Activated T-helper 2 cell treated with anti-CD3 and anti-CD28 coated beads, Interferon-gamma antibody, Interleukin-2, Interleukin-4, amounts not matched to agents 10 μg/mL and 5 μg/mL and 100 μg/mL, durations not matched to agents 14 hours and 24 hours and 36 hours (primary cell): Measurements from ENCODE around the gene APBB2. TPM values are rescaled to one million over a fixed set of nuclear protein-coding genes. Genes with fewer than 3 reads are reported as not detected.

Experiments used
- DNase-seq: peaks from one replicate; pipeline ENCODE4 v3.0.0; 2021; ENCODE audit warnings: low spot score
- H3K27ac Mint-ChIP-seq: one replicate; pipeline ENCODE4 v1.8.0; 2021; ENCODE audit warnings: mixed read lengths
- H3K27me3 Mint-ChIP-seq: one replicate; pipeline ENCODE4 v1.8.0; 2021; ENCODE audit warnings: low read depth, mixed read lengths
- H3K36me3 Mint-ChIP-seq: one replicate; pipeline ENCODE4 v1.8.0; 2021; ENCODE audit warnings: low read depth, mixed read lengths
- H3K4me1 Mint-ChIP-seq: one replicate; pipeline ENCODE4 v1.8.0; 2021; ENCODE audit warnings: low read depth, mixed read lengths
- H3K4me3 Mint-ChIP-seq: one replicate; pipeline ENCODE4 v1.8.0; 2021; ENCODE audit warnings: low read depth, mild to moderate bottlenecking, moderate library complexity, mixed read lengths
- H3K9me3 Mint-ChIP-seq: one replicate; pipeline ENCODE4 v1.8.0; 2021; ENCODE audit warnings: mixed read lengths
- intact Hi-C: fragments of 100-400 bp; cut with micrococcal nuclease; formaldehyde crosslinking; loops from one replicate; pipeline ENCODE4 v1.15.1; 2023
- total RNA-seq: library from RNA; stranded (reverse); gene quantifications from 2 replicates; pipeline ENCODE4 v1.2.3, GENCODE V29; 2022

The APBB2 gene
- total RNA-seq, 1 donor from 2014 or later: 0.73 TPM

DNA sequence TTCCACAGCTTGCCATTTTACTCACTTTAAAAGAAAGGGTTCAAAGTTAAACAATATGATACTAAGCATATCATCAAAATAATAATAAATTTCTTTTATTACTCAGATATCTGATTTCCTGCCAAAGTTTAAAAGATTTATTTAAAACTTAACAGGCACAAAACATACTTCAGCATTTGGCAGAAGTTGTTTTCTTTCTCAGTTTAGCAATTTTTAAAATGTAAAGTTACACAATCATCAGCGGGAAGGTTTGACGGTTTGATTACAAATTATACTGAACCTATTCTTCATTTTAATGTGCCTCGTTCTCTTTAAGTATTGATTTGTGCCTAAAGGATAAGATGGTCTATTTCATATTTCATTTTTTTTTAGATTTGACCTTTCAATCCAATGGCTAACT, 227.2 kb downstream of the APBB2 start:
- no peaks in the 10 kb centered on the region for H3K9me3 Mint-ChIP-seq
- no peak for DNase-seq
- intact Hi-C loops: no loop called here
- no peaks in the 10 kb centered on the region for H3K4me1 Mint-ChIP-seq
- peaks cover 6% of the 10 kb centered on the region for H3K27me3 Mint-ChIP-seq
- H3K4me3 Mint-ChIP-seq: no peak overlapping the region
- no peak overlapping the region for H3K27ac Mint-ChIP-seq
- H3K36me3 Mint-ChIP-seq: no peaks in the 10 kb centered on the region

DNA sequence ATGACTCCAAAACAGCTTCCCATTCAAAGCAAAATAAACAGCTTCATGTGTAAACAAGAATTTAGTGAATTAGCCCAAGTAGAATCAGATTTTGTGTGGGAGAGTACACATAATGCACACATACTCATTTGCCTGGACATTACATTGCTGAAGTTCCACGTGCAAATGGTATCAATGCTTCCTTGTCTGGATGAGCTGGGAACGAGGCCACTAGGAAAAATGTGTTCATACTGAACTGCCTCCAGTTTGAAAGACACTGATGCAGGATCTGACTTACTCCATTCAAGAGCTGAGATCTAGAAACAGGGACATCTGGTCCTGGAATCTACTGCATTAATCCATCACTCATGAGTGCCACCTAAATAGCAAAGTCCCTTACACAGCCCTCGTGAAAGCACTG, 228.0 kb downstream of the APBB2 start:
- no peak for DNase-seq
- H3K27me3 Mint-ChIP-seq: peaks cover 6% of the 10 kb centered on the region
- H3K4me1 Mint-ChIP-seq: no peaks in the 10 kb centered on the region
- no peaks in the 10 kb centered on the region for H3K9me3 Mint-ChIP-seq
- no peak overlapping the region for H3K4me3 Mint-ChIP-seq
- intact Hi-C loops: no loop called here
- no peak overlapping the region for H3K27ac Mint-ChIP-seq
- H3K36me3 Mint-ChIP-seq: no peaks in the 10 kb centered on the region

DNA sequence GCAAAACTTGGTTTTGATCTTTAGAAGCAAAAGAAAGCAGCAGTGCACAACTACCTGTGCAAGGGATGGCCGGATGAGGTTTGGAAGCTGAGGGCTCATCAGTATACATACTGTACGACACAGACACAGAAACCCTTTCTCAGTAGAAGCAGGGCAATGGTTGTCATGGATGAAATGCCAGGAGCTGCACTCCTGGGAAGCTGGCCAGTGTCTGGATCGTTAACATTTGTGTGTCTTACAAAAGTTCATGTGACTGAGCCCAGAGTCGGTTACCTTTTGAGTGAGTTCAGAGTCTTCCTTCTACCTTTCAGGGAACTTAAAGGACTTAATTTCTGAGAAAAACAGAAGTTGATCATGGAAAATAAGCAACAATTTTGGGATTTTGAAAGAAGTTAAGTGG, 230.3 kb downstream of the APBB2 start:
- H3K4me1 Mint-ChIP-seq: no peaks in the 10 kb centered on the region
- no peak overlapping the region for H3K4me3 Mint-ChIP-seq
- intact Hi-C loops: no loop called here
- peaks cover 6% of the 10 kb centered on the region for H3K27me3 Mint-ChIP-seq
- H3K27ac Mint-ChIP-seq: no peak overlapping the region
- DNase-seq: no peak
- H3K9me3 Mint-ChIP-seq: no peaks in the 10 kb centered on the region
- H3K36me3 Mint-ChIP-seq: no peaks in the 10 kb centered on the region

DNA sequence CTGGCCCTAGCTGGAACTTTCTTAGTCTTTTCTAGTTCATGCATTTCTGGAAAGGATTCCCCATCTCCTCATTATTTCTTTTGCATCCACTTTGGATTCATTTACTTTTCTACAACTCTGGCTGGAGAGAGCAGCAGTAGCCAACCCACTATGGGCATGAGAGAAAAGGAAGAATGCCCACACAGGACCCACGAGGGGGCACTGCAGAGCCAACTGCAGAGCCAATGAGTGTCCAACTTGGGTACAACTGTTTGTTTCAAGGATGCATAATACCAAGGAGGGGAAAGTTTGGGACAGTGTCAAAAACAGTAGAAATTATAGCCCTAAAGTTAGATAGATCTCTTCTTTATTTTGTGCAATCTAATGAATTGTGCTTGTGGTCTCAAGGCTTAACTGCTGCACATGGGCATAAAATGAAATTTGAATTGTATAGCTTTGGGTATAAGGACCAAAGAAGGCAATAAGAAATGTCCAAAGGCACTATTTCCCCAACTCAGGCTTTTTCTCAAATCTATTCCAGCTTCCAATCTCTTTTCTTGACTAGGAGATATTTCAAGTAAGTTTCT, 233.9 kb downstream of the APBB2 start:
- Mint-ChIP-seq H3K27ac (no peak overlapping the region), H3K4me1 (no peaks in the 10 kb centered on the region), H3K27me3 (no peaks in the 10 kb centered on the region), H3K9me3 (no peaks in the 10 kb centered on the region), H3K4me3 (no peak overlapping the region), H3K36me3 (no peaks in the 10 kb centered on the region)
- intact Hi-C loops: no loop called here
- DNase-seq: no peak

DNA sequence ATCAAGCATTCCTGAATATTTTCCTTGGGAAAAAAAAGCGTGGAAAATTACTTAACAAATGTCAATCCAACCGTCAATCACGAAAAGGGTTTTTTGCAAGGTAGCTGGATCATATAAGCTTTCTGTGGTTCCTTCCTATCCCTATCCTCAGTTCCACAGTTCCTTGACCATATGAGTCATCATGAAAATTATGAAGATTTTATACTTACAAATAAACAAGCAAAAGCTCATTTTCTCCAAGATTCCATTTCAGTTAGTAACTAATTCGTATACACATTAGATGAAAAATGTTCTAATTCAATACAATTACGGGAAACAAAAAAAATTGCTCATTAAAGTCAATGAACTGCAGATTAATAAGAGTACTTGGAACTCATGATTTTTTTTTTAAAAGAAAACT, 235.8 kb downstream of the APBB2 start:
- H3K4me3 Mint-ChIP-seq: no peak overlapping the region
- intact Hi-C loops: no loop called here
- H3K4me1 Mint-ChIP-seq: no peaks in the 10 kb centered on the region
- no peak for DNase-seq
- no peak overlapping the region for H3K27ac Mint-ChIP-seq
- H3K9me3 Mint-ChIP-seq: no peaks in the 10 kb centered on the region
- no peaks in the 10 kb centered on the region for H3K27me3 Mint-ChIP-seq
- H3K36me3 Mint-ChIP-seq: no peaks in the 10 kb centered on the region

DNA sequence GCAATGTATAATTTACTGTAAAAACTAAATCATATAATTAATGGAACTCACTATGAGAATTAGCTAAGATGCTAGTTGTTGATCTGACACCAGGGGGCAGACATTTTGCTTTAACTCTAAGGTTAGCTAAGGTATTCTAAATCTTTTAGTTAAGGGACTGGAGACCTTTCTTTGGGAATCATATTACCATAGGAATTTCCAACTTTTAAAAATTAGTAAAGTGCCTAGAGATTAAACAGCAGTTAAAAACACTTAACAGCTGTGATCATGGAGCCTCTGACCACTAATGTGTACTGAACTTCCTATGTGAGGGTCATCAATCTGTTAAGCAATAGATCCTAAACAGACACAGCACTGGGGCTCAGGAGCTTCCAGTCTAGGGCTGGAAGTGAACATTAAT, 238.0 kb downstream of the APBB2 start:
- intact Hi-C loops: loop anchor here (1.0 kb wide), 1 partner anchor 240 kb away; no protein-coding TSS in a partner anchor
- H3K9me3 Mint-ChIP-seq: no peaks in the 10 kb centered on the region
- DNase-seq: no peak
- H3K36me3 Mint-ChIP-seq: no peaks in the 10 kb centered on the region
- H3K27ac Mint-ChIP-seq: no peak overlapping the region
- H3K4me1 Mint-ChIP-seq: no peaks in the 10 kb centered on the region
- H3K4me3 Mint-ChIP-seq: no peak overlapping the region
- H3K27me3 Mint-ChIP-seq: no peaks in the 10 kb centered on the region

DNA sequence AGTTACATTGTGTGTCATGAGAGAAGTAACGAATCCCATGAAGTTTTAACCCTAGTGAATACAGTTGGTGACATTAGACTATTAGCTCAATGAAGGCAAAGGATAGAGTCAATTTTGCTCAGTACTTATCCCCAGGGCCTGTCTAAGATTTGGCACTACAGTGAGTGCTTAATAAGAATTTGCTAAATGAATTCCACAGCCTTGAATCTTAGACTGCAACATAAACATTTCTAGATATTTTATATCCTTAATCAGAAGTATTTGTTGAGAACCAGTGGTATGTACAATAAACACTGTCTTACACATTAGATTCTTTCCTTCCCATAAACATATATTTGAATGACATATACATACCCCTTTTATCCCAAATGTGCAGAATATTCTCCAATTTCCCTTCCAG, 241.6 kb downstream of the APBB2 start:
- H3K27ac Mint-ChIP-seq: no peak overlapping the region
- H3K9me3 Mint-ChIP-seq: no peaks in the 10 kb centered on the region
- no peaks in the 10 kb centered on the region for H3K27me3 Mint-ChIP-seq
- no peaks in the 10 kb centered on the region for H3K4me1 Mint-ChIP-seq
- no peak for DNase-seq
- no peaks in the 10 kb centered on the region for H3K36me3 Mint-ChIP-seq
- intact Hi-C loops: no loop called here
- H3K4me3 Mint-ChIP-seq: no peak overlapping the region

DNA sequence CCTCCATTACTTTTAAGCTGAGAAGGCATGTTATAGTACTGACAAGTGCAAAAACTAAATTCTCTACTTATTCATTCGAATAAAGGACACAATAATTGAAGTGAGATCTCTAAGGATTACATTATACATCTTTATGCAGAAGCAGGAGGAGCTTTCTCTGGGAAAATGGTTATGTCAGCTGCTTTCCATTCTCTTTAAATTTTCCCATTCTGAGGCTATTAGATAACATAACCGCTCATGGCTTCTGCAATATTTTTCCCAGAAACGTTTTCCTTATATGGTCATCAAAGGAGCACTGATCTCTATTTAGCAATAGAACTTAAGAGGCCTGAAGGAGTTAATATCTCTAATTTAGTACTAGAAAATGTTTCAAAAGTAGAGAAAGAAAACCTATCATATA, 243.0 kb downstream of the APBB2 start:
- Mint-ChIP-seq H3K27me3 (no peaks in the 10 kb centered on the region), H3K4me1 (no peaks in the 10 kb centered on the region), H3K27ac (no peak overlapping the region), H3K36me3 (no peaks in the 10 kb centered on the region), H3K4me3 (no peak overlapping the region), H3K9me3 (no peaks in the 10 kb centered on the region)
- intact Hi-C loops: no loop called here
- DNase-seq: no peak

DNA sequence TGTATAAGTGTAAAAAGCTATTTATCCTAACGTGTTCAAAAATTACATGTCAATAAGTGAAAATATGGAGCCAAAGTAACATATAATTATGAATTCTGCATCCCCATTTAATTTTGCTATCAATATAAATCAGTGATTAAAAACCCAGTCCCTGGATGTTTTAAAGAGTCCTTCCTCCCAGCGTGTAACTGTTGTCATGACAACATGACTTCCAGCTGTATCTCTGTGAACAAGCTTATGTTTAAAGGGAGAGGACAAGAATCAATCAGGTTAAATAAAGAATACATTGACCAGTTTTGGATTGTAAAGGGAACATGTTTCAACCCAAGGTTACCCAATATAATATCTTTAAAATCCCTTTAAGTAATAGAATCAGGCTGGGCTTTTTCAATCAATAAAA, 244.8 kb downstream of the APBB2 start:
- Mint-ChIP-seq H3K27me3 (no peaks in the 10 kb centered on the region), H3K27ac (no peak overlapping the region), H3K36me3 (no peaks in the 10 kb centered on the region), H3K9me3 (no peaks in the 10 kb centered on the region), H3K4me3 (no peak overlapping the region), H3K4me1 (no peaks in the 10 kb centered on the region)
- intact Hi-C loops: no loop called here
- DNase-seq: no peak

DNA sequence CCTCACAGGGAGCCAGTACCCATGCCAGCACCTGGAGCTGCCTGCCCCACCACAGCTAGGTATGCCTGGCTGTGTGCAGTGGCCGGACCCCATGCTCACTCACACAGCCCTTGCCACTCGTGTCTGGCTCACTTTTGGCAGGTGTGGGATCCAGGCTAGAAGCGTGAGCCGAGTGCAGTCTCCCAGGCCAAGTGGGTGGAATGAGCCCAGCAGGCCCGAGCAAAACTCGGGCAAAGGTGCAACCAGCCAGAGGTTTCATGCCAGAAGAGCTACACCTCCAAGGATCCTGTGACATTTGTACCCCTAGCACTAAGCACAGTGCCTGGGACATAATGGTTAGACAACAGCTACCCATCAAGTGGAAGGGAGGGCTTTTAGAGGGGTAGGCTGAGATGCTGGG, 246.8 kb downstream of the APBB2 start:
- Mint-ChIP-seq H3K4me1 (no peaks in the 10 kb centered on the region), H3K27ac (no peak overlapping the region), H3K27me3 (no peaks in the 10 kb centered on the region), H3K9me3 (no peaks in the 10 kb centered on the region), H3K4me3 (no peak overlapping the region), H3K36me3 (no peaks in the 10 kb centered on the region)
- intact Hi-C loops: no loop called here
- DNase-seq: no peak

DNA sequence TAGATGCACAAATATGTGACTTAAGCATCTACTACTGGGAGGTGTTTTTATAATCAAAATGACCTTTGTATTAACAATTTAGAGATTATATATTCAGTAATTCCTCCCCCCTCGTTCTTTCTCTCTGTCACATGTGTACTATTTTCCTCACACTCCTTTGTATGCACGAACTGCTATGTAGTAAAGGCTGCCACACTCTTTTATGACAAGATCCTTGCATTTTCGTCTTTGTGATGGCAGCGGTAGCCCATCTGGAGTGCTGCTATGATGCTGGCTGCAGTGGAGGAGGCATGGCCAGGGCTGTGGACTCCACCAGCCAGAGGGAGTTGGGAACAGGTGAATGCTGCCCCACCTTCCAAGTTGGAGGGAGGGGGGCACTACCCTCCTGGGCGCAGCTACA, 248.3 kb downstream of the APBB2 start:
- no peak for DNase-seq
- H3K27ac Mint-ChIP-seq: no peak overlapping the region
- intact Hi-C loops: no loop called here
- H3K27me3 Mint-ChIP-seq: peaks cover 4% of the 10 kb centered on the region
- H3K4me3 Mint-ChIP-seq: no peak overlapping the region
- H3K9me3 Mint-ChIP-seq: no peaks in the 10 kb centered on the region
- no peaks in the 10 kb centered on the region for H3K4me1 Mint-ChIP-seq
- H3K36me3 Mint-ChIP-seq: no peaks in the 10 kb centered on the region

DNA sequence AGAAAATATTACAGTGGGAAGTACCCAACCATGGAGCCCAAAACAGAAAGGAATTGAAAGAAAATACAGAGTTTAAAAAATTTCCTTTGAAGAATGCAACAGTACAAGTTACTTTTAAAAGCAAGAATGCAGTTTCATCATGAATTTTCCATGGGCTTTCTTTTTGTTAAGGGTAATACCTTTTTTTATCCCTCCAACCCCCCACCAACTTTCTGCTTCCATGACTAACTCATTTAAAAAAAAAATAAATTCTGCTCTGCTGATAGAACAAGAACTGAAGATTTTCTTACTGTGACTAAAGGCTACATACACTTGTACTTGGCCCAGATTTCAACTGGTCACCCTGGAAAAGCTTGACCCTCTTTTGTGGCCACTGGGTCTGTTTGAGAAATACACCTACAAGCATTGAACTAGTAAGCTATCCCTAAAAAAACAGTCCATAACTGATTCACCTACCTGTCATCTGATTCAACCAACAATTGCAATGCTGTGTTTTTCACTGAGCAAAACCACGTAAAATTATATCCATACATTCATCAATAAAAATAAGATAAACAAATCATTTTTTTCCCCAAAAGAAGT, 250.4 kb downstream of the APBB2 start:
- no peaks in the 10 kb centered on the region for H3K36me3 Mint-ChIP-seq
- H3K4me3 Mint-ChIP-seq: no peak overlapping the region
- peaks cover 6% of the 10 kb centered on the region for H3K27me3 Mint-ChIP-seq
- H3K4me1 Mint-ChIP-seq: no peaks in the 10 kb centered on the region
- no peak overlapping the region for H3K27ac Mint-ChIP-seq
- DNase-seq: no peak
- intact Hi-C loops: no loop called here
- no peaks in the 10 kb centered on the region for H3K9me3 Mint-ChIP-seq

DNA sequence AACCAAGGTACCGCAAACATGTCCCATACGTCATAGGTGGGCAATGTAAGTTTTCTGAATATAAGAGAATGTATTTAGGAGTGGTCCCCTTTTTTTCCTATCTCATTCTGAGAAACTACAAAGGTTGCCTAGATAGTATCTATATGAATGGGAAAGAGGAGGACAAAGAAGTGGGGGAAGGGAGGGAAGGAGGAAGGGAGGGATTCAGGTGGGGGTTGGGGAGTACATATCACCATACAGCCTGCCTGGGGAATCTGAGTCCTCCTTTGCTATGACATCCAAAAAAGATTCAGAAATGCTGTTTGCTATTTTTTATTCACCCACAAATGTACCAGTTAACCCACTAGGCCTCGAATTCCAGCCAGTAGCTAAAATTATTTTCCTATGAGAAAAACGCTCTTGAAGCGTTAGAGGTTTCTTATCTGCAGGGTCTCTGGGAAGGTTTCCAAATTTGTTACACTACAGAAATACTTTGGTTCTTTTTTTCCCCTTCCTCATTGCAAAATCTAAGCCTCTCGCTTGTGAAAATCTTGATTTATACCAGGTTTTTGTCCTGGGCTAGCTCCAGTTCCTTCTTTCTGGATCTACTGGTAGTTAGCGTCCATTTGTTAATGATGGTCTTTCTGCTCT, 251.7 kb downstream of the APBB2 start:
- Mint-ChIP-seq H3K27me3 (peaks cover 6% of the 10 kb centered on the region), H3K4me3 (no peak overlapping the region), H3K4me1 (no peaks in the 10 kb centered on the region), H3K27ac (no peak overlapping the region), H3K36me3 (no peaks in the 10 kb centered on the region), H3K9me3 (no peaks in the 10 kb centered on the region)
- intact Hi-C loops: no loop called here
- no peak for DNase-seq
